Stimulated activated CD4-positive, alpha-beta T cell treated with anti-CD3 and anti-CD28 coated beads, Interleukin-1b, Interleukin-23, amount 100 ng/mL, for 48 hours (primary cell): ENCODE results near the gene NME7.

Source experiments
- DNase-seq: peaks from one replicate; pipeline ENCODE4 v3.0.0-alpha.2; 2020

The NME7 gene

DNA sequence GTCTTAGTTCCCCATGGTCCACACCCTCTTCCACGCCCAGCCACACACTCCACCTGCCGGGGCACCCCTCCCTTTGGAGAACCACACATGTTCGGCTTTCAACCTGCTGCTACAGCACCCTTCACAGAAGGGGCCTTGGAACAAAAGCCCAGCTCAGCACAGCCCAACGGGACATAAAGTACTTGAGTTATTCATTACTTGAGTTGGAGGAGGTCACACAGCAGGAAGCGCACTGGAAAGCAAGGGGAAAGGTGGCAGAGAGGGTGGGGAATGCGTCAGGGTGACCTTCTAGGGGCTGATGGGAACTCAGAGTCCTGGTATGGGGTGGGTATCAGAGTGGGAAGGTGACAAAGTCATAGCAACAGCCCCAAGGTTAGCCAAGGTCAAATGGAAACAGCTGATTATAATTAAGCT is 264.1 kb downstream of the NME7 start:
- DNase-seq = no peak

DNA sequence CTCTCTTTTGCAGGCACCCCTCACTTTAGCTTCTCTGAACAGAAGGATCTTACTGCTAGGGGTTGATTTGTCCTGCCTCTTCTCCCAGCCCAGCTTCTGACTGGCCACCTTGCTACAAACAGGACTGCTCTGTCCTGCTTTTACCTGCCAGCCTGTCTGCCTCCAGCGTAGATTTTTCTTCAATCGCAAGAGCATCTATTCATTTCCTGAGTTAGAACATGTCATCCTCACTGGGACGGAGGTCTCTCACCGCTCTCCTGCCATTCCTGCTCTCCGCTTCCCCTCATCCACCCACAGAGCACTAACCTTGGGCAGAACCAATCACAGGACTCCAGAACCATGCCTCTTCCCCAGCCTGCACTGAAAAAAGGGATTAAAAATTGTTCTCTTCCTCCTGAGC is 264.6 kb downstream of the NME7 start:
- no peak for DNase-seq

DNA sequence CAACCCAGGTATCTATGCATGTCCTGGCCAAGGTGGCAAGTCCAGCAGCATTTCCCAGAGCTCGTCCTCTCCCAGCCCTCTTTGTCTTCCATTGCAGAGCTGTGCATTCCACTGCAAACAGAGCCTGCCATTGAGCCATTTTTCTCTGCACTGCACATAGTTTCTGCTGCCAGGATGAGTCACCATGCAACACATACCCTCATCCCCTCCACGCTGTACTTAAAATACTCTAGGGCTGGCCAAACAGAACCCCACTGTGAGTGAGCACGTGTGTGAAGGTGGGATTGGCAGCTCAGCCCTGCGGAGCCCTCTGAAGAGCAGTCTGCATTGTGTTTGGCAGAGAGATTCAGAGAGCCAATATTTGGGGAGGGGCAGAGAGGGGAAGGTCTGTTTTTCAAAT is 265.0 kb downstream of the NME7 start:
- no peak for DNase-seq

DNA sequence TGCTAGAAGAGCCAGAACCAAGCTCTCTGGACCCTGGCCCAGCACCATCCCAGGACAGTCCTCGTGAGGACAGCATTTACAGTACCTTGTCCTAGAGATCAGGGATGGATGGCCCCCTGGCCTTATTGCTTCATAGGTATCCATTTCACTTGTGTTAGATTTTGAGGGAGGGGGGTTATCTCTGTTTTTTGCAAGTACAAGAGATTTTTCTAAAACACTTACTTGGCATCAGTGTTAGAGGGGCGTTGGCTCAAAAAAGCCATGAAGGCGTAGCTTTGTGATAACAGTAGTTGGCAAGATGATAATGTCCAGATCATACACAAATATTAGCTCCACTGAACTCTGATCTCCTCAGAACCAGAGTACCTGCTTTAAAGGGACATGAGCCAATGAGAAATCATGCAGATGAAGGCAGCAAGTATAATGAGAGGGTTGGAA is 266.9 kb downstream of the NME7 start:
- DNase-seq = no peak

DNA sequence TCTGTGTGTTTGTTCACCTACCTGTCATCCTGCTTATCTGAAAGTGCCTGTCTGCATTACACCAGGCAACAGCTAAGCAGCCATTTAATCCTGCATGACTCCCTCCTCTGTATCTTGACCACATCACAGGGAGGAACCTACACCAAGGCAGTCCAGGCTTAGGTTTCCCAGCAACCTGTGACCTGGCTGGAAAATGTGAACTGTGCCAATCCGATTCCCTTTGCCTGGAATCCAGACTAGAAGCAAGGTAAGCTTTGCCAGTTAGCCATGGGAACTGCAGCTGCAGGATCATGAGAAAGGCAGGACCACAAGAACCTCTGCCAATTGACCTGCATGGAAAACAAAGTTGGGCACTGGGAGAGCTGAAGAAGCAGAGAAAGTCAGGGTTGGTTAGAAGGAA is 267.4 kb downstream of the NME7 start:
- no peak for DNase-seq

DNA sequence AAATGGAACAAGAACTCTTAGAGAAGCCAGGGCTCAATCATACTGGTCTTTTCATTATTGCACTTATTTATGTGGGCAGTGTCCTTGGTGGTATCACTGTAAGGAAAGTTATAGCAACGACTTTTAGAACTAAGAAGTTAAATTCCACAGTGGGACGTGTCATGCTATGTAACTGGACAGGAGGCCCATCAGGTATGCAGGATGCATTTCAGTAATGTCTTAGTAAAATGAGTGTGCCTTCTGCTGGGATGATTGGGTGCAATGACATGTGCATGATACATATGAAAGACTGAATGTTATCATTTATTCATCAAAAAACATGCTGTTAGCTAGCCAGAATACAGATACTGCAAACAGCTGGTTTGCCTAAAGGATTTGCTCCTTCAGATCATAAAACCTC is 268.0 kb downstream of the NME7 start:
- DNase-seq = no peak

DNA sequence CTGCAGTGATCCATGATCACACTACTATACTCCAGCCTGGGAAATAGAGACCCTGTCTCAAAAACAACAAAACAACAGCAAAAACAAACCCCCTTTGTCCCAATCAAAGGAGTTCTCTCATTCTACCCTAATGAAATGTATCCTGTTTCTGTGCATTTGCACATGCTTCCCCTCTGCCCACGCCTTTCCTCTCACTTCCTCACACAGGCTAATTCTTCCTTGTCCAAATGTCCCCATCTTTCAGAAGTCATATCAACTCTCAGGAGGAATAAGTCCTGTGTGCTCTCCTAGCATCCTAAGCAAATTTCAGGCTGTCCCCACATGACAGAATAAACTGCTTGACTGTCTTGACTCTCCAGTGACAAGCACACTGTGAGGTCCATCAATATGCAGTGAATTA is 269.2 kb downstream of the NME7 start:
- no peak for DNase-seq

DNA sequence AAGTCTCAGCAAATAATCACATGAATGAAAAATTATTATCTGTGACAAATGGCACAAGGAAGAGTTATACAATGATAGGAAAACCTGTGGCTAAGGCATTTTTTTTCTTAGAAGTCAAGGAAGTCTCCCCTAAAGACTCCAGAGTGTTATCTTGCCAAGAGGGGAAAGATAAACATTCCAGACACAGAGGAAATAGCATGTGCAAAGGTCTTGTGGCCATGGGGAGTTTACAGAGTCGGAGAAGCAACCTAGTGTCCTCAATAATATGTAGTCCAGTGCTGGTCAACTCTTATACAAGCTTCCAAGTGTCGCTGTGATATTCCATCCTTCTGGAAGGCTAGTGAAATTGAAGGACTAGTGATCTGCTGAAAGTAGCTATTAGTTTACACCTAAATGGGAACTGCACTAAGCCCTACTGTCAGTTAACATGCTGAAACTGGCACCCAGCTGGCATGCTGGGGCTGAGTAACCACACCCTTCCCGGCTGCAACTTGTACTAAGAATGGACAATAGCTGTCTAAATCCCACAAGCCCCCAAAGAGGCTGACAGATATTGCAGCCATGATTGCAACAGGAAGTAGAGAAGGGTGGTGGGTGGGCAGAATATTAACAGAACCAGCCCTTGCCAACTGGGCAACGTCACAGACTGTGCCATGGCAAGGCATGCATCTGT is 272.6 kb downstream of the NME7 start:
- DNase-seq = no peak

DNA sequence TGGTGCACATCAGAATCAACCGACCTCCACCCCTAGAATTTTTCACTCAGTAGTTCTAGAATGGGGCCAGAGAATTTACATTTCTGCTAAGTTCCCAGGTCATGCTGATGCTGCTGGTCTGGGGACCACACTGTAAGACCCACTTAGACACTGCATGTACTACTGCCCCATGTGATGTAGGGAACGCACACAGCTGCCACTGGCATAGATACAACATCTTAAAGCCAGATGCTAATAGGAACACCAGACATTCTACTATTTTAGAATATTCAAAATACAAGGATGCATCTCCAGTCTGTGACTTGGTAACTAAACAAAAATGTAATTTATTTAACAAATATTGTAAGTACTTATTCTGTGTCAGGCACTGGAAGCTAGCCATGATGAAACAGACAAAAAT is 275.2 kb downstream of the NME7 start:
- DNase-seq = no peak

DNA sequence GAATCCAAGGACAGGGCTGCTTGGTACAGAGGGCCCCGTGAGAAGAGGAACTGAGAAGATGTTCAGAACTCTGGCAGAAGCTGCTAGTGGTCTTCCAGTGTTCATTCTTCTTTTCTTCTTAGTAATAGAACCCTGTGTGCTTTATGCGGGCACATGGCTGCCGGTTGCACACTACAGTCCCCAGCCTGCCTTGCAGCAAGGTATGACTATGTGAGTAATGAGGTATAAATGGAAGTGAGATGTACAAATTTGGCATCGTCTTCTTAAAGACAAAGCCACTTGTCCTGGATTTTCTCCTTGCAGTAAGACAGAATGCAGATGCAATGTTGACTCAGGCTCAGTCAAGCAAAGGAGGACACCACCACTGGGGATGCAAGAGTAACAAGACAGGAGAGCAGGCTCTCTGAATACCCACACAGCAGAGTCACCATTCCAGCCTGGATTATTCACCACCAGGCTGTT is 276.1 kb downstream of the NME7 start:
- DNase-seq = no peak

DNA sequence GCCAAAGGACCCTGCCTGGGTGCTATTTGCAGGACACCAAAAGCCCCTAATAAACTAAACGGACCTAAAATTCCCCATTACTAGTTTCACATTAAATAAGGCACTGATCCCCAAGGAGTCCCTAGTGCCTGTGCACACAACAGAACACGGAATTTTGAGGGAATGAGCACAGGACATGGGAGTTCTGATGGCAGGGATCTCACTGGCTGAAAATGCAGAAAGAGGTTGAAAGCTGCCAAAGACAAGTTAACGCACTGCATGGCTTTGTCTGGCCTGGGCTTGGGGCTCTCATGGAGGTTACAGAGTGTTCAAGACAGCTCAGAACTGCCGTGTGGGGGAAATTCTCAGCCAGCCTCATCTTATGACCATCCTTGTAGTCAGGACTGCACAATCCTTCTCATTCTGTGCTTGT is 276.7 kb downstream of the NME7 start:
- no peak for DNase-seq

DNA sequence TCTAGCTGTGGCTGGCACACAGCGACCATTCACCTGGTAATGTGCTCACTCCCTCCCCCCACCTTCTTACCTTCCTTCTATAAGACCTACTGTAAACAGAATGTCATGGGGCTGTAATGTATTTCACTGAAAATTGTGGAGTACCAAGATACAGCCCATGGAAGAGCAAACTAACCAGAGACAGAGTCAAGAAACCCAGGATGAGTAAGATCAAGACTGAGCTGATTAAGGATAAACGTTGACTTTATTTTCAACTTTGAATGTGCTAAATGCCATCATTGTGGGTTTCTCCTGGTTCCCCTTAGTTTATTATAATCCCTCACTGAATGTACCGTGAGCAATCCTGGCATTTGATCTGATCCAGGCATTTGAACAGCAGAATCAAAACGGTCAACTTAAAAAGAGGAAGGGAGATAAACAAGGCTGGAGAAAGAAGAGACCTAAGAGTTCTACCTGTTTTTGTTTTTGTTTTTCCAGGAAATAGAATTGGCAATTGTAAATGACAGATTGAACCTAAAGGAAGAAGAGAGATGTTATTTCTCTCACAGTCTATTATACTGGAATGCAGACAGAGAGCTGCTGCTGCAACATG is 277.2 kb downstream of the NME7 start:
- DNase-seq = no peak

DNA sequence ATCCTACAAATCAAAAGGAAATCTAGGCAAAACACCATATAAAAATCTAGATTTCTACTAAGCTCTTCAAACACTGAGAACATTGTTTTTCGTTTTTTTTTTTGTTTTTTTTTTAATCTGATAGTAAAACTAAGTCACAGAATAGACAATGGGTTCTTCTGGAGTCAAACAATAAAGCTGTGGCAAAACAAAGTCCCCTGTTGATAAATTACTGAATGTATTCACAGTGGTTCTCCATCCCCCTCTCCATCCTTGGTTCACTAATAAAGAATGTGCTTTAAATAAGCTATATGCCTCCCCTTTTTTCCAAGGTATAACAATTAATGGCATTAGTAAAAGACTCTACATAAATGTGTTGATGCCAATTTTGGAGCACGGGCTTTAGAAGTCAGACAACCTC is 277.8 kb downstream of the NME7 start:
- no peak for DNase-seq

DNA sequence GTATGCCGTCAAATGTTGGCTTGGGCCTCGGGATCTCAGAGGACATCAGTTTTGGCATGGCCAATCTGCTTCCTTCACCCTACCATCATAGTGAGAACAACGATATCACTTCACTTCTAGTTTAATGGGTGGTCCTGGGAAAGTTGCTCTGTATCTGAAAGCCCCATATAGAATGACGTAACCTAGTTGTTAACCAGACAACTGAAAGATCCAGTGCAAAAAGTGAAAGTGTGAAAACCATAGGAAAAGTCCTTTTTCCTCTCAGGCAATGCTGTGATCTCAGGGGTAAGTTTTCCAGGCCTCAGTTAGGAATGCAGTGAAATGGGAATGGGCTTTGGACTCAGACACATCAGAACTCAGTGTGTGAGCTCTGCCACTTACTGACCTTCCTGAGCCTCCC is 279.7 kb downstream of the NME7 start:
- no peak for DNase-seq

DNA sequence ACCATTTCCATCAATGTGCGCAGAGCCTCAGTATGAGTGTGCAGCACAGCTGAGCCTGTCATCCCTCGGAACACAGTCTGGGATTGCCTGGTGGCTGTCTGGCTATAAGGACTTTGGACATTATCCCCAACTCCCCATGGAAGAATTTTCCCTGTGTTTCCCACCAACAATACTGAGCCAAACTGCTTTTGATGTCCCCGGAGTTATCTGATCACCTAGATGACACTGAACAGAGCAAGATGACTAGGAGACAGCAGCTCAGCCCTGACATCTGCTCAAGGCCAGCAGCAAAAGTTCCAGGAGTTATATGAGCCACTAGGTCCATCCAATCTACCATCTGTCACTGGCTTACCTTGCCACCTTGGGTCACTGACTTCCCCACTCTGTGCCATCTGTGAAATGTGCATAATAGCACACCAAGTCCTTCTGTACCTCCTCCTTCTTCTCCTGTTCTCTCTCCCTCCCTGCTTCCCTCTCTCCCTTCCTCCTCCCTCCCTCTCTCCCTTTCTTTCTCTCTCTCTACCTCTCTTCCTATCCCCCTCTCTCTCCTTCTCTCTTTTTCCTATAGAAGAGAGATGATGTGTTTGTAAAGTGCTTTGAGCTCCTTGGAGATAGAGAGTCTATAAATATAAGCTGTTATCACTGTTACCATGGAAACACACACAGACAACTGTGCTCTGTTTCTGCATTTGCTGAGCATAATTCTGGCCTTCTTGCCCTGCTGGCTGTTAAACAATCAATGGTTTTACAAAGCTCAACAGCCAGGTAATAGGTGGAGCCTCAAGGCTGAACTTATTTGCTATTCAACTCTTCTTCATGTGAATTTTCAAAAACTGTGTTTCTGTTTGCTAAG is 280.8 kb downstream of the NME7 start:
- no peak for DNase-seq

DNA sequence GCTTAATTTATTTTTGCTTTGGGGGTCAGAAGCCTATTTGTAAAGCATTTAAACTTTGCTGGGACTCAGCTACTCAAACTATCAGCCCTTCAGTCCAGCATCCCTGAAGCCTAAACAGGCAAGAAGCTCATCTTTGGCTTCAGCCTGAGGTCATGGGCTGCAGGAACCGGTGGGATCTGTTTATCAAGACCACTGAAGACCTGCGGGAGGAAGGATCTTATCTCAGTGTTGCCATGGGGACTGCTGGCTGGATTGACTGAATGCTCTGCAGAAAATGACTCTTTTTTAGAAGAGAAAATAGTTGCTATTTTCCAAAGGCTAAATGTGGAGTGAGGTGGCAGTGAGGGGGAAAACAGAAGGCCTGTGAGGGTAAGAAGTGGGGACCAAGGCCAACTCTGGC is 281.7 kb downstream of the NME7 start:
- no peak for DNase-seq
